GM12873 (cell line): ENCODE data around the gene ZFAND6.

Source experiments
- TF ChIP-seq, protein P1 (sequence below): IDR thresholded peaks from 2 replicates; pipeline ENCODE4 v1.5.1; 2012; ENCODE audit warnings: low read depth, mild to moderate bottlenecking, moderate library complexity, low read length, control low read depth; ENCODE audit not compliant: insufficient read depth; ENCODE audit errors: missing control alignments

Gene ZFAND6

DNA sequence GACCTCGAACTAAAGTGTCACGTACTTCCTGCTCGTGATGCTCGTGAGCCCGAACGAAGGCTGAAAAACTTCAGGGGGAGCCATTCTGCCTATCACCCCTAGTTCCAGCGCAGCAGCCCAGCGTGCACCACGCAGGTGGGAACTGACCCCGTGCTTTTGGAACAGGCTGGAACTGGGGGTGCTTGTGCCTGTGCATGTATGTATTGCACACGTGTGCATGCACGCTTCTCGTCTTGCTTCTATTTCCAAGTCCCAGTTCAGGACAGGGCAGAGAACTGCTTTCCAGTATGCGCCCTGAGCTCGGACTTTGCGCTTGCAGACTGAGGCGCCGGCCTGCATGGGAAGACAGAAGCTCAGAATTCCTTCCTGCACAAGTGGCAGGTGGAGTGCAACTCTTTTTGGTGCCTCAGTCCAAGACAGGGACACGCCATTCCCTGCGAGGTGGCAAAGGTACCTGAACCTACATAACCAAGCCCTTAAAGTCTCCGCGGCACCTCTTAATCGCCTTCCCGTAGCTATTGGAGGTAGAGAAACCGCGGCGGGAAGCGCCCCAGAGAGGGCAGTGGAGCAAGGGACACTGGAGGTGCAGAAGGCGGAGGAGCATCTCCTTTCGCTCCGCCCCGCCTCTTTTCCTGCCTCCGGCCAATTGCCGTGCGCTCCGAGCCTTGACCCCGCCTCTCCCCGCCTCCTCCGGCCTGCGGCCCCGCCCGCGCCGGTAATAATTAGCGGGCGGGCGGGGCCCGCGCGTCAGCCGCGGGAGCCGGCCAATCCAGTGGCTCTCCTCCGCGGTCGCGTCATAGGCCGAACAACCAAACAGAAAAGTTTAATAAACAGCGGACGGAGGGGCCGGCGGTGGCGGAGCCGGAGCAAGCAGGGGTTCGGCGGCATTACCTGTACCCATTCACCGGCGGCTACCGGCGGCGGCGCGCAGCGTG is at the start of gene ZFAND6:
TSS of gene ZFAND6 (plus strand) at position 826 of the 935 bp plus-strand sequence. CDS start 60,669 bp downstream, outside the sequence.
- TF ChIP-seq, protein P1, sequence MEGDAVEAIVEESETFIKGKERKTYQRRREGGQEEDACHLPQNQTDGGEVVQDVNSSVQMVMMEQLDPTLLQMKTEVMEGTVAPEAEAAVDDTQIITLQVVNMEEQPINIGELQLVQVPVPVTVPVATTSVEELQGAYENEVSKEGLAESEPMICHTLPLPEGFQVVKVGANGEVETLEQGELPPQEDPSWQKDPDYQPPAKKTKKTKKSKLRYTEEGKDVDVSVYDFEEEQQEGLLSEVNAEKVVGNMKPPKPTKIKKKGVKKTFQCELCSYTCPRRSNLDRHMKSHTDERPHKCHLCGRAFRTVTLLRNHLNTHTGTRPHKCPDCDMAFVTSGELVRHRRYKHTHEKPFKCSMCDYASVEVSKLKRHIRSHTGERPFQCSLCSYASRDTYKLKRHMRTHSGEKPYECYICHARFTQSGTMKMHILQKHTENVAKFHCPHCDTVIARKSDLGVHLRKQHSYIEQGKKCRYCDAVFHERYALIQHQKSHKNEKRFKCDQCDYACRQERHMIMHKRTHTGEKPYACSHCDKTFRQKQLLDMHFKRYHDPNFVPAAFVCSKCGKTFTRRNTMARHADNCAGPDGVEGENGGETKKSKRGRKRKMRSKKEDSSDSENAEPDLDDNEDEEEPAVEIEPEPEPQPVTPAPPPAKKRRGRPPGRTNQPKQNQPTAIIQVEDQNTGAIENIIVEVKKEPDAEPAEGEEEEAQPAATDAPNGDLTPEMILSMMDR: peak; percentile 14

DNA sequence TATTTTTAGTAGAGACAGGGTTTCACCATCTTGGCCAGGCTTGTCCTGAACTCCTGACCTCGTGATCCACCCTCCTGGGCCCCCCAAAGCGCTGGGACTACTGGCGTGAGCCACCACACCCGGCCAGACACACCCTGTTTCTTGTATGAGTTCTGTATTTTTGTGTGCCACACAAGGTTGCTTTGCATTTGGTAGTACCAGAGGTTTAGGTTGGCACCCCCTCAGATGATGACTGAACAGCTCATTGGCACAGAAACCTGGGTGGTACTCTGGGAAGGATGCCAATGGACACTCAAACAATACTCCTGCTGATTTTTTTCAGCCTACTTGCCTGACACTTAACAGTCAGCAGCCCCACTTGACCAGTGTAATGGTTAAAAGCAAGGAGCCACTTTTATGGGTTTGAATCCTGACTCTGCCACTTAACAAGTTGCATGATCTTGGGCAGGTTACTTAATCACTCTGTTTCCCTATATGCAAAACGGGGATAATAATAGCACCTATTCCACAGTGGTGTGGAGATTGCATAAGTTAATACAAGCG is 49.3 kb upstream of the ZFAND6 start:
- TF ChIP-seq, protein P1: no peak

DNA sequence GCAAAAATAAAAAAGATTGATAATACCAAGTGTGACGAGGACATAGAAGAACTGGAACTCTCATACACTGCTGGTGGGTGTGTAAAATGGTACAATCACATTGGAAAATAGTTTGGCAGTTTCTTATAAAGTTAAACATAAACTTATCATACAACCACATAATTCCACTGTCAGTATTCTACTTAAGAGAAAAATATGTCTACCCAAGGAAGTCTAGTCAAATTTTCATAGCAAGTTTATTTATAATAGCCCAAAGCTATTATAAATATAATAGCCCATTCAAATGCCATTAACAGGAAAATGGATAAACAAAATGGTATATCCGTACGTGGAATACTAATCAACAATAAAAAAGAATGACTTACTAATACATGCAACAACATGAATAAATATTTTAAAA is 47.9 kb upstream of the ZFAND6 start:
- TF ChIP-seq, protein P1: no peak

- TF ChIP-seq, protein P1: no peak
Observed at GRCh38 chr15:80012060-80012726, 47.3 kb upstream of the ZFAND6 start.

GRCh38 chr15:80015156-80015555 is 44.3 kb upstream of the ZFAND6 start:
- TF ChIP-seq, protein P1: no peak

DNA sequence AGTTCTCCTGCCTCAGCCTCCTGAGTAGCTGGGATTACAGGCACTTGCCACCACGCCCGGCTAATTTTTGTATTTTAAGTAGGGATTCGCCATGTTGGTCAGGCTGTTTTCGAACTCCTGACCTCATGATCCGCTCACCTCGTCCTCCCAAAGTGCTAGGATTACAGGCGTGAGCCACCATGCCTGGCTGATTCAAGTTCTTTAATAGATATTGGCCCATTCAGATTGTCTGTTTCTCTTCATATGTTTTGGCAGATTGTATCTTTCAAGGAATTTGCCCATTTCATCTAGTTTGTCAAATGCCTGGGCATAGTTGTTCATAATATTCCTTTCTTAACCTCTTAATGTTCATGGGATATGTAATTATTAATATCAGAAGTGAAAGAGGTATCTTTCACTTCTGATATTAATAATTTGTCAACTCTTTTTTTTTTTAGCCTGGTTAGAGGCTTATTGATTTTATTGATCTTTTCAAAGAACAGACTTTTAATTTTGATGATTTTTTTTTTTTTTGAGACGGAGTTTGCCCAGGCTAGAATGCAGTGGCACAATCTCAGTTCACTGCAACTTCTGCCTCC is 40.2 kb upstream of the ZFAND6 start:
- TF ChIP-seq, protein P1: no peak

GRCh38 chr15:80020731-80021130 is 38.7 kb upstream of the ZFAND6 start:
- TF ChIP-seq, protein P1: no peak
